HFF-Myc (cell line): ENCODE data around the gene TRIM15.

ENCODE experiments used
- DNase-seq: peaks from one replicate; pipeline ENCODE4 v3.0.0-alpha.2; 2011; ENCODE audit warnings: low read depth; ENCODE audit errors: extremely low read depth
- H3K4me3 ChIP-seq: replicated peaks from 2 replicates; pipeline ENCODE4 v1.5.1; 2011; ENCODE audit warnings: low read depth, mild to moderate bottlenecking, control low read depth, low read length
- CTCF ChIP-seq: IDR thresholded peaks from 2 replicates; pipeline ENCODE4 v1.5.1; 2012; ENCODE audit warnings: mild to moderate bottlenecking, low read depth, low read length, control low read depth; ENCODE audit errors: missing control alignments

TRIM15 gene

DNA sequence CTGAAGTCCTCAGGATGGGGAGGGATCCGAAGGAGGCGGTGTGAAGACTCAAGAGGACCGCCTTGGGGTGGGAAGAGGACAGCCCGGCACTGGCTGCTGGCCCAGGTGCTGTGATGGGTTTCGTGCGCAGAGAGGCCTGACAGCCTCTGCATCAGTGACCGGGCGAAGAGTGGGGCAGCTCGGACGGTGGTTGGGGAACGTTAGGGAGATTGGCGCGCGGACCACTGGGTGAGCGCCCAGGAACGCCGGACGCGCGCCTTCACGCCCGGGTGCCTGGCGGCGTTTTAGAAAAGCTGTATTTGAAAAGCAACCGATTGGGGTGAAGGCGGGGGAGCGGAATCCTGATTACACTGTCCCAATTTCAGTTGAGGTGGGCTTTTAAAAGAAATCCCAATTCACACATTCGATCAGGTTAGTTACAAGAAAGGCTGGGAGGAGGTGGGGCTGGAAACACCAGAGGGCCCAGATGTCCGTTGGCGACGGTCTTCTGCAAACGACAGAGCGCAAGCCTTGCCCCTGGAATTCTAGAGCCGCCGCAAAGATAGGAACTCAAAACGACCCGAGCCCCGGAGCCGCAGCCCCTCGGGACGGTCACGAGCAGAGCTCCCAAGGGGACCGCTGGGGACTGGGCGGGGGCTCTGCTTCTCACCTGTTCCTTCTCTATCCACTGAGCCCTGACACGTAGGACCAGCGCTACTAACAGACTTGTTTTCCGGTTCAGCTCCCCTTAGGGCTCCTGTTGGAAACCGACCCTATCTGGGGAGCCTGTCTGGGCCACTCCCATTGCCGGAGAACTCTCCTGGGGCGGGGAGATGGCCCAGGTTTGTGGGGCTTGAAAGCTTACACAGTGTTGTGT is 35.9 kb upstream of the TRIM15 start:
- TF ChIP-seq CTCF: no peak
- no peak for DNase-seq
- H3K4me3 ChIP-seq: 0 out of 2 replicates have a peak overlapping the region, but pooled peaks have one; percentile 8

- no peak overlapping the region for H3K4me3 ChIP-seq
- TF ChIP-seq CTCF: no peak
- no peak for DNase-seq
These were observed 33.8 kb upstream of the TRIM15 start for GRCh38 chr6:30129265-30130178.

GRCh38 chr6:30130179-30130679 is 33.1 kb upstream of the TRIM15 start:
- DNase-seq: no peak
- no peak for TF ChIP-seq CTCF
- H3K4me3 ChIP-seq: no peak overlapping the region

DNA sequence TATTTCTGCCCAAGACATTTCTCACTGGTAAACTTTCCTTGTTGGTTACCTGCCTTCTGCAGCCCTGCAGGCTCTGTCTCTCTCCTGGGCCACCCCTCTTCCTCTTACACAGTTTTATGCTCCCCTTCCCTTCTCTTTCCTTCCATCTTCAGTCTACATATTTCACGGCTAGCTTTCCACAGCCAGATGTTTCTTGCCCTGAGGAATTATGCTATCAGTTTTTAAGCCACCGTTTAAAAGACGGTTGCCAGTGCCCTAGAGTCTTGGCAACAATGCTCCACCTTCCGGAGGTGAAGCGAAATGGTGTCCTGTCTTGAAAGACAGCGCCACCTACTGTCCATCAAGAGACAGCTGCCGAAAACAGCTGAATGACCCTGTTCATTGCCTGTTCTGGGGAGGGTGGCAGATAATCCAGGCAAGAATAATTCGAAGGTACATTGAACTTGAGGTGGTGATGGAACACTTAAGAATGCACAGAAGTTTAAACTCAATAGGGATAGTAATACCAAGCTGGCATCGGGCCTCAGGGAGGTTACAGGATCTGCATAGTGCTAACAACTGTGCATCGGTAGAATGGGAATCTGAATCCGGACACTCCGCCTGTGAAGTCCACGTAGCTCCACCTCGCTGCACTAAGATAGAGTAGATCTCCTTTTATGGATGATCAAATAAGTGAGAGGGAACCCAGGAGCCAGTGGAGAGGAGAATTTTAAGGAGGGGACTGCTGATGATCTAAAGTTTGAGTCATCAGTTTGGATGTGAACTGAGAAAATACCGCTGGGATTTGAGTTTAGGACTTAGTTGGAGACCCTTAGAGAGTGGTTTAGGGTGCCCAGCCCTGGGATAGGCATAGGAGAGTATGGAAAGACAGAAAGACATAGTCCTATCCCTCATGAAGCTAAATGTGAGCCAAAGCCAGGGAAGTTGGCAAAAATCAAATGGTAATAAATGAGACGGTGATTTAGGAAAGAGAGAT is 32.2 kb upstream of the TRIM15 start:
- peak; percentile 64 for DNase-seq
- peak; percentile 100 for TF ChIP-seq CTCF
- no peak overlapping the region for H3K4me3 ChIP-seq

GRCh38 chr6:30131947-30132497 is 31.3 kb upstream of the TRIM15 start:
- DNase-seq: no peak
- H3K4me3 ChIP-seq: no peak overlapping the region
- TF ChIP-seq CTCF: no peak

- DNase-seq: no peak
- no peak overlapping the region for H3K4me3 ChIP-seq
- no peak for TF ChIP-seq CTCF
These were observed 28.2 kb upstream of the TRIM15 start for GRCh38 chr6:30135147-30135546.
